Measurements from ENCODE around the gene TMEM74B.

TMEM74B gene

DNA sequence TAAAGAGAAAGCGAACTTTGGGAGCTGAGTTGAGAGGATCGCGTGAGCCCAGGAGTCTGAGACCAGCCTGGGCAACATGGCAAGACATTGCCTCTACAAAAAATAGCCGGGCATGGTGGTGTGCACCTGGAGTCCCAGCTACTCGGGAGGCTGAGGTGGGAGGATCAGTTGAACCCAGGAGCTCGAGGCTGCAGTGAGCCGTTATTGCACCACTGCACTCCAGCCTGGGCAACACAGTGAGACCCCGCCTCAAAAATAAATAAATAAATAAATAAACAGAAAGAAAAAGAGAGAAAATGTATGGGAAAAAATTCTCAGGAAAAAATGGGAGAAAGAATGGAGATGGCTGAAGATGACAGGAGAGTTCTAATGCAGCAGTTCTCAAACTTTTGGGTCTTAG lies 21.0 kb upstream of the TMEM74B start:
- TF ChIP-seq CTCF (IDR thresholded peaks at IDR 0.05; ENCODE audit: low read length) (no peak), EZH2 (IDR thresholded peaks at IDR 0.05; ENCODE audit: borderline replicate concordance, low read length) (no peak)
- Histone ChIP-seq H3K27ac (ENCODE audit: low read depth, low read length, poor library complexity, severe bottlenecking) (no peak overlapping the region), H3K9ac (ENCODE audit: low read length) (no peak overlapping the region), H3K27me3 (ENCODE audit: insufficient read depth, low read length) (no peaks in the 10 kb centered on the region; the same call in 1 of the 2 replicates), H3K36me3 (ENCODE audit: insufficient read depth, low read length) (no peaks in the 10 kb centered on the region), H3K9me2 (ENCODE audit: low read depth, low read length) (no peaks in the 10 kb centered on the region), H3K79me2 (ENCODE audit: insufficient read depth, low read length) (no peaks in the 10 kb centered on the region), H3K9me3 (ENCODE audit: low read length) (no peaks in the 10 kb centered on the region), H2AFZ (ENCODE audit: low read length) (no peak overlapping the region), H3K4me3 (ENCODE audit: low read depth, low read length, poor library complexity, severe bottlenecking) (no peak overlapping the region), H3K4me1 (ENCODE audit: insufficient read depth, low read length, severe bottlenecking) (no peaks in the 10 kb centered on the region), H3F3A (ENCODE audit: insufficient read depth, low read length) (no peaks in the 10 kb centered on the region), H3K4me2 (ENCODE audit: low read length) (no peak overlapping the region), H4K20me1 (ENCODE audit: insufficient read depth, low read length) (no peaks in the 10 kb centered on the region)

GRCh38 chr20:1204576-1204975 lies 19.8 kb upstream of the TMEM74B start:
- no peak overlapping the region for H3K4me2 ChIP-seq (ENCODE audit: low read length)
- no peaks in the 10 kb centered on the region for H3K9me2 ChIP-seq (ENCODE audit: low read depth, low read length)
- H3K79me2 ChIP-seq (ENCODE audit: insufficient read depth, low read length), result no peaks in the 10 kb centered on the region
- H3K36me3 ChIP-seq (ENCODE audit: insufficient read depth, low read length), result no peaks in the 10 kb centered on the region
- H3K4me3 ChIP-seq (ENCODE audit: low read depth, low read length, poor library complexity, severe bottlenecking), result no peak overlapping the region
- H3K27ac ChIP-seq (ENCODE audit: low read depth, low read length, poor library complexity, severe bottlenecking), result no peak overlapping the region
- no peaks in the 10 kb centered on the region; the same call in 1 of the 2 replicates for H3K27me3 ChIP-seq (ENCODE audit: insufficient read depth, low read length)
- no peaks in the 10 kb centered on the region for H3K4me1 ChIP-seq (ENCODE audit: insufficient read depth, low read length, severe bottlenecking)
- H2AFZ ChIP-seq (ENCODE audit: low read length), result no peak overlapping the region
- H4K20me1 ChIP-seq (ENCODE audit: insufficient read depth, low read length), result no peaks in the 10 kb centered on the region
- H3K9ac ChIP-seq (ENCODE audit: low read length), result no peak overlapping the region
- no peaks in the 10 kb centered on the region for H3F3A ChIP-seq (ENCODE audit: insufficient read depth, low read length)
- TF ChIP-seq EZH2 (IDR thresholded peaks at IDR 0.05; ENCODE audit: borderline replicate concordance, low read length), result no peak
- no peak for TF ChIP-seq CTCF (IDR thresholded peaks at IDR 0.05; ENCODE audit: low read length)
- no peaks in the 10 kb centered on the region for H3K9me3 ChIP-seq (ENCODE audit: low read length)

DNA sequence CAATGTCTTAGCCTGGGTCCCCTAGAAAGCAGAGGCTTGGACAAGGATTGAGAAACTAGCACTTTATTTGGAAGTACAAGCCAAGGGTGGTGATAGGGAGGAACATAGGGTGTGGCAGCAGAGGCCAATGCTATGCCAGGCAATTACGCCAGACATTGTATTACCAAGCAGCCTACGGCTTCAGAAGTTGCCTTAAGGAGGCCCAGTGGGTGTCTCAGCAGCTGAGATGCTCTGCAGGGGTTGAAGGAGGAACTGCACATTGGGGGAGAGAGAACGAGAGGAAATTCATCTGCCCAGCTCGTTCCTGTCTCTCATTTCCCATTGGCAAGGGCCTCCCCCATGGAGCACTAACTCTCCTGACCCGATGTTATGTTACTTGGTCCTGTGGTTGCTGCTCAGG lies 19.3 kb upstream of the TMEM74B start:
- no peak overlapping the region for H3K9ac ChIP-seq (ENCODE audit: low read length)
- no peak overlapping the region for H2AFZ ChIP-seq (ENCODE audit: low read length)
- H4K20me1 ChIP-seq (ENCODE audit: insufficient read depth, low read length), result no peaks in the 10 kb centered on the region
- H3K36me3 ChIP-seq (ENCODE audit: insufficient read depth, low read length), result no peaks in the 10 kb centered on the region
- H3K27me3 ChIP-seq (ENCODE audit: insufficient read depth, low read length), result no peaks in the 10 kb centered on the region; the same call in 1 of the 2 replicates
- no peak overlapping the region for H3K27ac ChIP-seq (ENCODE audit: low read depth, low read length, poor library complexity, severe bottlenecking)
- no peak overlapping the region for H3K4me3 ChIP-seq (ENCODE audit: low read depth, low read length, poor library complexity, severe bottlenecking)
- H3K9me3 ChIP-seq (ENCODE audit: low read length), result no peaks in the 10 kb centered on the region
- no peak for TF ChIP-seq CTCF (IDR thresholded peaks at IDR 0.05; ENCODE audit: low read length)
- no peak for TF ChIP-seq EZH2 (IDR thresholded peaks at IDR 0.05; ENCODE audit: borderline replicate concordance, low read length)
- no peak overlapping the region for H3K4me2 ChIP-seq (ENCODE audit: low read length)
- H3K4me1 ChIP-seq (ENCODE audit: insufficient read depth, low read length, severe bottlenecking), result no peaks in the 10 kb centered on the region
- no peaks in the 10 kb centered on the region for H3K79me2 ChIP-seq (ENCODE audit: insufficient read depth, low read length)
- no peaks in the 10 kb centered on the region for H3F3A ChIP-seq (ENCODE audit: insufficient read depth, low read length)
- no peaks in the 10 kb centered on the region for H3K9me2 ChIP-seq (ENCODE audit: low read depth, low read length)
